Measurements from ENCODE around the gene UBAC2. TPM values are rescaled to one million over a fixed set of nuclear protein-coding genes. Genes with fewer than 3 reads are reported as not detected.
"Not testable (repeated sequence)": the region's sequence is repeated elsewhere in the genome, so short reads cannot be mapped to it uniquely, and the experiment has no call there.

UBAC2 gene
- total and polyA plus RNA-seq, 4 experiments from 2014 or later: 88.4 to 161 (median 101) TPM

DNA sequence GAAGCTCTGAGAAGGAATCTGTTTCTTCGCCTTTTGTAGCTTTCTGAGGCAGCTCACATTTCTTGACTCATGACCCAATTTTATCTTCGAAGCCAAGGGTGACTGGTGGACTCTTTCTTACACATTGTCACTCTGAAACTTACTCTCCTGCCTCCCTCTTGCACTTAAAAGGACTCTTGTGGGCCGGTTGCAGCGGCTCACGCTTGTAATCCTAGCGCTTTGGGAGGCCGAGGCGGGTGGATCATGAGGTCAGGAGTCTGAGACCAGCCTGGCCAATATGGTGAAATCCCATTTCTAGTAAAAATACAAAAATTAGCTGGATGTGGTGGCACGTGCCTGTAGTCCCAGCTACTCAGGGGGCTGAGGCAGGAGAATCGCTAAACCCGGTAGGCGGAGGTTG lies 29.9 kb downstream of the UBAC2 start:
- ChIA-PET POLR2A (ENCODE audit: partially characterized antibody) (interaction anchor here (0.9 to 3.2 kb wide), 8 partner anchors 11 to 68 kb away, joined by 3 to 21 read pairs (median 4); partner anchors contain the start of genes GPR18 and UBAC2), CTCF (ENCODE audit: partially characterized antibody) (interaction anchor here (1.1 to 4.5 kb wide), 10 partner anchors 10 to 54 kb away, joined by 3 to 18 read pairs (median 9); partner anchors contain the start of genes GPR18 and UBAC2)
- H3K9me3 Mint-ChIP-seq; H3K27me3 Mint-ChIP-seq; intact Hi-C loops (cut with micrococcal nuclease); H3K27me3 ChIP-seq (ENCODE audit: insufficient read depth, low read length); DNase-seq; H3K36me3 ChIP-seq (ENCODE audit: insufficient read depth, low read length); H3K4me3 ChIP-seq (ENCODE audit: low read length in 2 of 2); H3K9me3 ChIP-seq (ENCODE audit: control insufficient read depth in 1 of 2, low read length in 2 of 2): not testable (repeated sequence)
- H3K4me1 ChIP-seq (ENCODE audit: insufficient read depth, low read length): peaks cover 80% of the 10 kb centered on the region
- Mint-ChIP-seq H3K27ac (peak overlapping the region in 6 of 7 donors; percentile 37 to 84 (median 76)), H3K4me1 (peaks cover 53 to 73% (median 62%) of the 10 kb centered on the region in 4 donors), H3K36me3 (peaks cover 15 to 21% of the 10 kb centered on the region in 2 donors), H3K4me3 (peak overlapping the region in 6 of 8 donors; percentile 21 to 53 (median 49))
- peak overlapping the region; percentile 35 for H3K27ac ChIP-seq (ENCODE audit: low read depth, low read length)

DNA sequence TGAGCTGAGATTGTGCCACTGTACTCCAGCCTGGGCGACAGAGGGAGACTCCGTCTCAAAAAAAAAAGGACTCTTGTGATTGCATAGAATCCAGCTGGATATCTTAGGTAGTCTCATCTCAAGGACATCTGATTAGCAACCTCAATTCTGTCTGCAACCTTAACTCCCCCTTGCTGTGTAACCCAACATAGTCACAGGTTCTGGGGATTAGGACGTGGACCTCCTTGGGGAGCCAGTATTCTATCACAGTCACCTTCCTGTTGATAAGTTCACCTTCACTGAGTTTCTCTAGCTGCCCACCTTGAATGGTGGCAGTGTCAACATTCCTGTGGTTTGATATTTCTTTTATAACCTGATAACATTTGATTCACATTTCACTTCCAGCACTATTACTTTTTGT lies 30.3 kb downstream of the UBAC2 start:
- Histone ChIP-seq H3K4me3 (ENCODE audit: low read length in 2 of 2) (no peak overlapping the region), H3K36me3 (ENCODE audit: insufficient read depth, low read length) (no peaks in the 10 kb centered on the region), H3K9me3 (ENCODE audit: control insufficient read depth in 1 of 2, low read length in 2 of 2) (no peaks in the 10 kb centered on the region), H3K4me1 (ENCODE audit: insufficient read depth, low read length) (peaks cover 80% of the 10 kb centered on the region), H3K27me3 (ENCODE audit: insufficient read depth, low read length) (no peaks in the 10 kb centered on the region), H3K27ac (ENCODE audit: low read depth, low read length) (peak overlapping the region; percentile 35)
- Mint-ChIP-seq H3K9me3 (no peaks in the 10 kb centered on the region), H3K27me3 (no peaks in the 10 kb centered on the region), H3K36me3 (peaks cover 14 to 21% of the 10 kb centered on the region in 2 donors), H3K27ac (peak overlapping the region in 6 of 7 donors; percentile 37 to 84 (median 76)), H3K4me1 (peaks cover 50 to 73% (median 60%) of the 10 kb centered on the region in 4 donors), H3K4me3 (peak overlapping the region in 7 of 8 donors; percentile 13 to 53 (median 47))
- ChIA-PET POLR2A (ENCODE audit: partially characterized antibody) (interaction anchor here (0.9 to 3.2 kb wide), 8 partner anchors 12 to 68 kb away, joined by 3 to 21 read pairs (median 4); partner anchors contain the start of genes GPR18 and UBAC2), CTCF (ENCODE audit: partially characterized antibody) (interaction anchor here (1.1 to 4.5 kb wide), 9 partner anchors 9 to 54 kb away, joined by 3 to 18 read pairs (median 10); partner anchors contain the start of genes GPR18 and UBAC2)
- DNase-seq: no peak
- intact Hi-C loops (cut with micrococcal nuclease): no loop called here

DNA sequence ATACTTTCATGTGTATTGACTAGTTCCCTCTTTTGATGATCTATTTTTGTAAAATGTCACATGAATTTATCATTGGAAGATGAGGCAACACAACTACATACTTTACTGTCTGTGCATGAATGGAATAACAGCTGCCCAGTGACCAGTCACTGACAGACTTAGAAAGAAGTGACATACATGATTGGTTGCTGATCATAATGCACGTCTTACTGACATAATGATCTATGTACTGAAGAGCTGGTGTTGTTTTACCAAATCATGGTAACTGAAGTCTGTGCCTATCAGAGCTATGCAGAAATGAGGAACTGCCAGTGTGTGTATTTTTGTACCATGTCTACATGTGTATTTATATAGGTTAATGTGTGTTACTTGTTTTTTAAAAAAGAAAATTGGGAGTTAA lies 31.1 kb downstream of the UBAC2 start:
- POLR2A ChIA-PET (ENCODE audit: partially characterized antibody): interaction anchor here (2.5 to 3.2 kb wide), 3 partner anchors 12 to 31 kb away, joined by 11 to 21 read pairs (median 14); partner anchors contain the start of genes GPR18 and UBAC2
- intact Hi-C loops (cut with micrococcal nuclease): no loop called here
- no peaks in the 10 kb centered on the region for H3K27me3 ChIP-seq (ENCODE audit: insufficient read depth, low read length)
- peaks cover 80% of the 10 kb centered on the region for H3K4me1 ChIP-seq (ENCODE audit: insufficient read depth, low read length)
- Mint-ChIP-seq H3K9me3 (no peaks in the 10 kb centered on the region), H3K4me1 (peaks cover 48 to 73% (median 59%) of the 10 kb centered on the region in 4 donors), H3K27me3 (no peaks in the 10 kb centered on the region), H3K27ac (peak overlapping the region; percentile 58 to 91 (median 78)), H3K4me3 (peak overlapping the region in 7 of 8 donors; percentile 1 to 63 (median 40)), H3K36me3 (peaks cover 14 to 18% of the 10 kb centered on the region in 2 donors)
- no peaks in the 10 kb centered on the region for H3K9me3 ChIP-seq (ENCODE audit: control insufficient read depth in 1 of 2, low read length in 2 of 2)
- CTCF ChIA-PET (ENCODE audit: partially characterized antibody): interaction anchor here (0.6 to 4.5 kb wide), 11 partner anchors 13 to 783 kb away, joined by 3 to 18 read pairs (median 4); partner anchors contain the start of gene GPR18
- no peak overlapping the region for H3K27ac ChIP-seq (ENCODE audit: low read depth, low read length)
- no peak for DNase-seq
- H3K36me3 ChIP-seq (ENCODE audit: insufficient read depth, low read length): no peaks in the 10 kb centered on the region
- H3K4me3 ChIP-seq (ENCODE audit: low read length in 2 of 2): no peak overlapping the region

DNA sequence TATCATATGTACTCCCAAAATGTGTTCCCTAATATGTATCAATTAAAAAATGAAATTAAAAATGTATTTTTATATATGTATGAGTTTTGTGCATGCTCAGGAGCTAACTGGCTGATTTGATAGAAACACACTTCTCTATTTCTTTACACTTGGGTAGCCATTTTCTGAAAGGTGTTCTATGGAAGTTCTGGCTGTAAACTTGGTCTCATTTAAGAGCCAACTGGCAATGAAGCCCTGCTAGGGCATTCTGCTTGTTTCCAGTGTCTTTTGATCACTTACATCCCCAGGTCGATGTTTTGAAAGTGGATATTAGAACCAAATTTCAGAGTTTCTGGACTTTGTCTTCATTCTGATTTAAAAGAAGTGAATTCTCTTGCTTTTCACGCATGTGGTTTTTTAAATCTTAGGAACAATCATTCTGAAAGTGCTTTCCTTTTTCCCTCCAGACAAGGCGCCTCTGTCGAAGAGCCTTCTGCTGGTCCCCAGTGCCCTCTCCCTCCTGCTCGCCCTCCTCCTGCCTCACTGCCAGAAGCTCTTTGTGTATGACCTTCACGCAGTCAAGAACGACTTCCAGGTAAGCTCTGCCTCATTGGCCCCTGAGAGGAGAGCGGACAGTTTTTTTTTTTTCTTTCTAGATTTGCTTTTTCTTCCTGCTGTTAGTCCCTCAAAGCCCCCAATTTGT lies 37.5 kb downstream of the UBAC2 start:
- H3K36me3 Mint-ChIP-seq: peaks cover 31% of the 10 kb centered on the region in 2 donors
- Histone ChIP-seq H3K27ac (ENCODE audit: low read depth, low read length) (peak overlapping the region; percentile 63), H3K4me3 (ENCODE audit: low read length in 2 of 2) (peak overlapping the region in 1 of 2 donors; percentile 55), H3K27me3 (ENCODE audit: insufficient read depth, low read length) (no peaks in the 10 kb centered on the region), H3K9me3 (ENCODE audit: control insufficient read depth in 1 of 2, low read length in 2 of 2) (no peaks in the 10 kb centered on the region), H3K4me1 (ENCODE audit: insufficient read depth, low read length) (peaks cover 62% of the 10 kb centered on the region), H3K36me3 (ENCODE audit: insufficient read depth, low read length) (peaks cover 14% of the 10 kb centered on the region)
- intact Hi-C loops (cut with micrococcal nuclease): loop anchor here (1.0 to 5.0 kb wide), 5 partner anchors 9 to 36 kb away; partner anchors contain the start of gene UBAC2
- H3K4me1 Mint-ChIP-seq: peaks cover 39 to 71% (median 56%) of the 10 kb centered on the region in 4 donors
- no peaks in the 10 kb centered on the region for H3K27me3 Mint-ChIP-seq
- peak in 3 of 5 donors; percentile 38 to 59 (median 42) for DNase-seq
- H3K27ac Mint-ChIP-seq: peak overlapping the region; percentile 84 to 99 (median 97)
- CTCF ChIA-PET (ENCODE audit: partially characterized antibody): interaction anchor here (1.0 to 2.3 kb wide), 5 partner anchors 8 to 62 kb away, joined by 3 to 13 read pairs (median 4); partner anchors contain the start of gene UBAC2
- POLR2A ChIA-PET (ENCODE audit: partially characterized antibody): interaction anchor here (1.1 to 2.5 kb wide), 13 partner anchors 9 to 44 kb away, joined by 3 to 23 read pairs (median 5); partner anchors contain the start of genes GPR18 and UBAC2
- H3K9me3 Mint-ChIP-seq: peaks cover 0 to 2% (median 0%) of the 10 kb centered on the region in 8 donors
- H3K4me3 Mint-ChIP-seq: peak overlapping the region; percentile 86 to 92 (median 88)

DNA sequence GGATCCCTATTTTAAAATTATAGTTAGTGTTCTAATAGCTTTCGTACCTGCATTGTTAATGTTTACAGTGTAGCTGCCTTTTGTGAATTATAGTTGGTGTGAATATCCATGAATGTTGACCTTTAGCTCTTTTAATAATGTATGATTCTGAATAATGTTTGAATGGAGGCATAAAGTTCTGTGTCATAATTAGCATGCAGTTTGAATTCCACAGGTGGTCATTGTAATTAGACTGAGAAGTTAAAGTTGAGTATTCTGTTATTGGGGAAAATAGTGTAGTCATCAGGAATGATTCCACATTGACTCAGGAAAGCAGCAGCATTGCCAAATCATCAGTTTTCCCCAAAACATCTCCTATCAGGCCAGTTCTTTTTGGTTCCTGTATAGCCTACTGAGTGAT lies 45.4 kb downstream of the UBAC2 start:
- Histone ChIP-seq H3K4me1 (ENCODE audit: insufficient read depth, low read length) (peaks cover 14% of the 10 kb centered on the region), H3K27ac (ENCODE audit: low read depth, low read length) (no peak overlapping the region), H3K36me3 (ENCODE audit: insufficient read depth, low read length) (peaks cover 6% of the 10 kb centered on the region), H3K9me3 (ENCODE audit: control insufficient read depth in 1 of 2, low read length in 2 of 2) (no peaks in the 10 kb centered on the region), H3K4me3 (ENCODE audit: low read length in 2 of 2) (no peak overlapping the region), H3K27me3 (ENCODE audit: insufficient read depth, low read length) (no peaks in the 10 kb centered on the region)
- H3K27me3 Mint-ChIP-seq: no peaks in the 10 kb centered on the region
- ChIA-PET POLR2A (ENCODE audit: partially characterized antibody) (no interaction called here), CTCF (ENCODE audit: partially characterized antibody) (interaction anchor here (0.6 to 2.0 kb wide), 7 partner anchors 8 to 502 kb away, joined by 3 to 7 read pairs (median 3); no protein-coding TSS in a partner anchor)
- H3K9me3 Mint-ChIP-seq: peaks cover 0 to 4% (median 0%) of the 10 kb centered on the region in 8 donors
- H3K4me3 Mint-ChIP-seq: no peak overlapping the region
- no peak for DNase-seq
- H3K36me3 Mint-ChIP-seq: peaks cover 52 to 59% of the 10 kb centered on the region in 2 donors
- intact Hi-C loops (cut with micrococcal nuclease): no loop called here
- peak overlapping the region in 2 of 7 donors; percentile 32 to 86 for H3K27ac Mint-ChIP-seq
- peaks cover 16 to 37% (median 22%) of the 10 kb centered on the region in 4 donors for H3K4me1 Mint-ChIP-seq

DNA sequence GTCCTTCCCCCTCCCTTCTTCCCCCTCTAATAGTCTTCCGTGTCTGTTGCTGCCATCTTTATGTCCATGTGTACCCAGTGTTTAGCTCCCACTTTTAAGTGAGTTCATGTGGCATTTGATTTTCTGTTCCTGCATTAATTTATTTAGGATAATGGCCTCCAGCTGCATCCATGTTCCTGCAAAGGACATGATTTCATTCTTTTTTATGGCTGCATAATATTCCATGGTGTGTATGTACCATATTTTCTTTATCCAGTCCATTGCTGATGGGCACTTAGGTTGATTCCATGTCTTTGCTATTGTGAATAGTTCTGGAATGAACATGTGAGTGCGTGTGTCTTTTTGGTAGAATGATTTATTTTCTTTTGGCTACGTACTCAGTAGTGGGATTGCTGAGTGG lies 48.5 kb downstream of the UBAC2 start:
- DNase-seq; H3K27ac ChIP-seq (ENCODE audit: low read depth, low read length); POLR2A ChIA-PET (ENCODE audit: partially characterized antibody); H3K27me3 Mint-ChIP-seq; intact Hi-C loops (cut with micrococcal nuclease); CTCF ChIA-PET (ENCODE audit: partially characterized antibody); H3K9me3 Mint-ChIP-seq; H3K36me3 ChIP-seq (ENCODE audit: insufficient read depth, low read length); H3K4me3 Mint-ChIP-seq; H3K27me3 ChIP-seq (ENCODE audit: insufficient read depth, low read length); H3K4me3 ChIP-seq (ENCODE audit: low read length in 2 of 2); H3K9me3 ChIP-seq (ENCODE audit: control insufficient read depth in 1 of 2, low read length in 2 of 2): not testable (repeated sequence)
- Mint-ChIP-seq H3K4me1 (peaks cover 30 to 51% (median 38%) of the 10 kb centered on the region in 4 donors), H3K27ac (peak overlapping the region in 1 of 7 donors; percentile 67), H3K36me3 (peaks cover 54 to 62% of the 10 kb centered on the region in 2 donors)
- H3K4me1 ChIP-seq (ENCODE audit: insufficient read depth, low read length): peaks cover 21% of the 10 kb centered on the region

Data from CD4-positive, alpha-beta memory T cell (primary cell).